NCI-H1694 (cell line): ENCODE measurements around the gene EEF1G.
"Not testable (repeated sequence)": the region's sequence is repeated elsewhere in the genome, so short reads cannot be mapped to it uniquely, and the experiment has no call there.

Source experiments
- DNase-seq: peaks from one replicate; lab custom pipeline; 2025; lab: John Stamatoyannopoulos, UW

Gene EEF1G, protein sequence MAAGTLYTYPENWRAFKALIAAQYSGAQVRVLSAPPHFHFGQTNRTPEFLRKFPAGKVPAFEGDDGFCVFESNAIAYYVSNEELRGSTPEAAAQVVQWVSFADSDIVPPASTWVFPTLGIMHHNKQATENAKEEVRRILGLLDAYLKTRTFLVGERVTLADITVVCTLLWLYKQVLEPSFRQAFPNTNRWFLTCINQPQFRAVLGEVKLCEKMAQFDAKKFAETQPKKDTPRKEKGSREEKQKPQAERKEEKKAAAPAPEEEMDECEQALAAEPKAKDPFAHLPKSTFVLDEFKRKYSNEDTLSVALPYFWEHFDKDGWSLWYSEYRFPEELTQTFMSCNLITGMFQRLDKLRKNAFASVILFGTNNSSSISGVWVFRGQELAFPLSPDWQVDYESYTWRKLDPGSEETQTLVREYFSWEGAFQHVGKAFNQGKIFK

DNA sequence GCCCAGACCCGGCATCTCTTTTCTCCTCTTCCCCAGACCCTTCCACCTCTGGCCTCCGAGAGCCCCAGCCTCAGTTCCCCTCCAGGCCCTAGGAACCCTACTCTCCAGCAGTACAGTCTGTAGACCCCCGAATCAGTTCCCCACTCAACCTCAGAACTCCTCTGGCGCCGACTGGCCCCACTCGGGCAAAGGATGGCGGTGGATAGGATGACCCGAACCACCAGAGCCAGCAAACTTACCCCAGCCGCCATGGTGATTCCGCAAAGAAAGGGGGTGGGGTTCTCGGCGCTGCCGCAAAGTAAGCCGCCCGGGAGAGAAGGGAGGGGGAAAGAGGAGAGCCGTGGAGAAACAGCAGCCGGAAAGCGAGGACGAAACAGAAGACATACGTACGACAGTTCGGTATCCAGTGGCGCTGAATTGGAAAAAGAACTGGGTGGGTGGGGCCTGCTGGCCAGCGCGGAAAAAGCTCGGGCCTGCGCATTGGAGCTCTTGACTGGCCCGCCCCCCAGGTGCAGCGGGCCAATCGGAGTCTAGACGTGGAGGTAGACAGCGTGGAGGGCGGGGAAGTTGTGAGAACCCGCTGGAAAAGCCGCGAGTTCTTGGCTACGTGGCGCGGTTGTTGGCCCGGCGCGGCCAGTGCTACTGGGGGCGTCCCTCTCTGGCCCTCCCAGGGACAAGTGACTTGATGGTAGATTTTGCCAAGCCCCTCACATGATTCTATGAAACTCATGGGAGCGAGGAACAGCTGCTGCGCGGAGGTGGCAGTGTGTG, at the start of gene EEF1G:
Gene EEF1G (minus strand): TSS at position 300 of the 771 bp plus-strand sequence. CDS start 49 bp downstream, at position 251.
- DNase-seq: peak; percentile 98

DNA sequence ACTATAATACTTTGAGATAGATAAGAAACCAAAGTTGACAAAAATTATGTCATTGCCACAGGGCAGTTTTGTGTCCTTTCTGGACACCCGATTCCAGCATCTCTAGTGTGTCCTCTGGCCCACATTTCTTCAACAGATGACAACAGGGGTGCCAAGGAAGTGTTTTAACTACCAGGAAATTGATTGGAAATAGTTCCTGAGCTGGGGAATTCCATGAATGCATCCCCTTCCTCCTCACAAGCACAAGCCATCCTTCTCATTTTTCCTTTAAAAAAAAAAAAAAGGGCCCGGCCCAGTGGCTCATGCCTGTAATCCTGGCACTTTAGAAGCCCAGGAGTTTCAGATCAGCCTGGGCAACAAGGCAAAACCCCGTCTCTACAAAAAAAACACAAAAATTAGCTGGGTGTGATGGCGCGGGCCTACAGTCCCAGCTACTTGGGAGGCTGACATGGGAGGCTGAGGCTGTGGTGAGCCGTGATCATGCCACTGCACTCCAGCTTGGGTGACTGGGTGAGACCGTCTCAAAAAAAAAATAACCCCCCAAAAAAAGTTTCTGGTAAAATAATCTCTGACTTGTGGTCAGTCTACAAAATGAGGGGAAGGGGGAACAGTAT, 48.9 kb upstream of the EEF1G start:
- DNase-seq: no peak

DNA sequence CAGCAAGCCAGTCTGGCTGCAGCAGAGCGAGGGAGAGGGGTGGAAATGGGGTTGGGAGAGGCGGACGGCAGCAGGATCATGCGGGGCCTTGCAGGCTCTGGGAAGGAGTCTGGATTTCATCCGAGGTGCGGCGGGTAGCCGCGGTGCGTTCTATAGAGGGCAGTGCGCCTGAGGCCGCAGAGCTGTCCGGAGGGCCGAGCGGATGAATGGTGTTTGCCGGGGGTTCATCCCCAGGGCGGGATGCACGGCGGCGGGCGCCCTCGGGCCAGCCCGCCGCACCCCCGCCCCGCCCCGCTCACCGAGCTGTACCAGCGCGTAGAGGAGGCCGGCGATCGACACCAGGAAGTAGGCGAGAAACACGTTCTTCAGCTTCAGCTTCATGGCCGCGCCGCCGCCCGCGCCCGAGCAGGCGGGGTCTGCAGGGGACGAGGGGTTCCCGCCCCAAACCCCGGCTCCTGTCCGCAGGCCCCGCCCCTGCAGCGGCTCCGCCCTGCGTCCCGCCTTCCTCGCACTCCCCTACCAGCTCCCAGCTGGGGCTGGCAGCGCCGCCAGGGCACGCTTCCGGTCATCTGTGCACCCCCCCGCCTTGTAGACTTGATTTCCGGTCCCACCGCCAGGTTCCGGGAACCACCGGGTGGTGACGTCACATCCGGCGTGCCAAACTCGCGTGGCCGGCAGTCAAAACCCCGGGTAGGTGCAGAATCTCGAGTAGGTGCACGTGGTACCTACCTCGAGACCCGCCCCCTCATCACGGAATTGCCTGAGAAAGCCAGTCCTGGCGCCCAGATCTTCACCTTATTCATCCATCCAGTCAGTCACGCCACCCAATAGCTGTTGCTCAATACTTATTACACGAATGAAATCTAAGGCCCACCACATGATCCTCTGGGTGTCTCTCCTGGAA, 48.1 kb upstream of the EEF1G start, which contains the start of gene B3GAT3:
Gene B3GAT3 (minus strand): TSS at position 420 of the 904 bp plus-strand sequence. CDS start 39 bp downstream, at position 381.
- peak; percentile 80 for DNase-seq

DNA sequence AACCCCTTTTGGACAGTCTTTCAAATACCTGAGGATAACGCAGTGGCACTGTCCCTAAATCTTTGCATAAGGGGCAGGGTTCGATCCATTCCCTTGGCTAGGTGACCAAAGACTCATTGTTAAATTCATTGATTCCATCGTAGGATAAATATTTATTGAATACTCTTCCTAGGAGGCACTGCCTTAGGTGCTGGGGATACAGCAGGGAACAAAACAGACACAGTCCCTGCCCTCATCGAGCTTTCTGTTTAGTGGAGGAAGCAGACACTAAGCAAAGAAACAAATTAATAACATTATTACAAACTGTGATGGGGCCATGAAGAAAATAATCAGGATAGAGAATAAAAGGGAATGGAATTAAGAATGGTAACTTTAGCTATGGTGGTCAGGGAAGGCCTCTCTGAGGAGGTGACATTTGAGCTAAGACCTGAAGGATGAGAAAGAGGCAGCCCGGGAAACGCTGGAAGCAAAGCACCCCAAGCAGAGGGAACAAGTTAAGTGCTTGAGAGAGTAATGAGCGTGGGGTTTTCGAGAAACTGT, 47.4 kb upstream of the EEF1G start:
- no peak for DNase-seq

DNA sequence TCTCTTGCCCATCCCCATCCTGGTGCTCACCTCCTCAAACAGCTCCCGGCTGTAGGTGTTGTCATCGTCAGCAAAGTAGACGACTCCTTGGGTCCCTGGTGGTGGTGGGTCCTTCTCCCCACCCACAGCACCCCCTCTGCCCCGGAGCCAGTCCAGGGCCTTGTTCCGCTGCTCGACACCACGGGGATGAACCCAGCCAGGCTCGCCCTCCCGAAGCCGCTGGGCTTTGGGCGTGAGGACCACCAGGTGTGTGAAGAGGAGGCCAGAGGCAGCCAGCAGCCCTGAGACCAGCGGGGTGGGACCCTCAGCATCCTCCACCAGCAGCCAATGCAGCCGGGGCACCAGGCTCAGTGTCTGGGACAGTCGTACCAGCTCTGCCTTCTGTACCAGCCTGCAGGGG, 43.3 kb upstream of the EEF1G start:
- DNase-seq: not testable (repeated sequence)

DNA sequence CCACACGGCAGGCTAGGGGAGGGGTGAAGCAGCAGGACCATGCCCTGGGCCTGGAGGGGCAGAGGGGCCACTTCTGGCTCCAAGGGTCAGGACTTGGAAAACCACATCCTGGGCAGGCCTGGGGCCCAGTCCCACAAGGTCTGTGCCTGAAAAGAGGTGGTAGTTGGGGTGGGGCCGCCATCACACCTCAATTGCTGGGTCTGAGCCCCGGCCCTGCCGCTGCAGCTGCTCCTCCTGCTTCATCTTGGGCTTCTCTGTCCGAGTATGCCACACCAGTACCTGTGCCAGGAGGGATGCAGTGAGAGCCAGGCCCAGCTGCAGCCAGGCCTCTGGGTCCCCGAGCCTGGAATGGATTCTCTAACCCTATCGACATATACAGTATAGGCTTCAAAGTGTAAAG, 41.8 kb upstream of the EEF1G start:
- no peak for DNase-seq

DNA sequence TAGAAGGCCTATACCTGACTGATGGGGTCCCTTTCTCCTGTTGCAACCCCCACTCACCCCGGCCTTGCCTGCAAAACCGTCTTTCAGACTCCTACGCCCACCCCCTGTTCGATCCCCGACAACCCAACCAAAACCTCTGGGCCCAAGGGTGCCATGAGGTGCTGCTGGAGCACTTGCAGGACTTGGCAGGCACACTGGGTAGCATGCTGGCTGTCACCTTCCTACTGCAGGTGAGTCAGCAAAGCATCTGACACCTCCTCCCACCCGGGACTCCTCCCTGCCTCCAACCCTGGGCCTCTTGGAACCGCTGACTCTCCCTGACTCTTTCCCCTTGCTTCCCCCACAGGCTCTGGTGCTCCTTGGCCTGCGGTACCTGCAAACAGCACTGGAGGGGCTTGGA, 40.6 kb upstream of the EEF1G start:
- DNase-seq: no peak

DNA sequence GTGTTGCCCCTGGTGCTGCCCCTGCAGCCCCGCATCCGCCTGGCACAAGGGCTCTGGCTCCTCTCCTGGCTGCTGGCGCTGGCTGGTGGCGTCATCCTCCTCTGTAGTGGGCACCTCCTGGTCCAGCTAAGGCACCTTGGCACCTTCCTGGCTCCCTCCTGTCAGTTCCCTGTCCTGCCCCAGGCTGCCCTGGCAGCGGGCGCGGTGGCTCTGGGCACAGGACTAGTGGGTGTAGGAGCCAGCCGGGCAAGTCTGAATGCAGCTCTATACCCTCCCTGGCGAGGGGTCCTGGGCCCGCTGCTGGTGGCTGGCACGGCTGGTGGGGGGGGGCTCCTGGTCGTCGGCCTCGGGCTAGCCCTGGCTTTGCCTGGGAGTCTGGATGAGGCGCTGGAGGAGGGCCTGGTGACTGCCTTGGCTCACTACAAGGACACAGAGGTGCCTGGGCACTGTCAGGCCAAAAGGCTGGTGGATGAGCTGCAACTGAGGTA, 39.6 kb upstream of the EEF1G start:
- no peak for DNase-seq

DNA sequence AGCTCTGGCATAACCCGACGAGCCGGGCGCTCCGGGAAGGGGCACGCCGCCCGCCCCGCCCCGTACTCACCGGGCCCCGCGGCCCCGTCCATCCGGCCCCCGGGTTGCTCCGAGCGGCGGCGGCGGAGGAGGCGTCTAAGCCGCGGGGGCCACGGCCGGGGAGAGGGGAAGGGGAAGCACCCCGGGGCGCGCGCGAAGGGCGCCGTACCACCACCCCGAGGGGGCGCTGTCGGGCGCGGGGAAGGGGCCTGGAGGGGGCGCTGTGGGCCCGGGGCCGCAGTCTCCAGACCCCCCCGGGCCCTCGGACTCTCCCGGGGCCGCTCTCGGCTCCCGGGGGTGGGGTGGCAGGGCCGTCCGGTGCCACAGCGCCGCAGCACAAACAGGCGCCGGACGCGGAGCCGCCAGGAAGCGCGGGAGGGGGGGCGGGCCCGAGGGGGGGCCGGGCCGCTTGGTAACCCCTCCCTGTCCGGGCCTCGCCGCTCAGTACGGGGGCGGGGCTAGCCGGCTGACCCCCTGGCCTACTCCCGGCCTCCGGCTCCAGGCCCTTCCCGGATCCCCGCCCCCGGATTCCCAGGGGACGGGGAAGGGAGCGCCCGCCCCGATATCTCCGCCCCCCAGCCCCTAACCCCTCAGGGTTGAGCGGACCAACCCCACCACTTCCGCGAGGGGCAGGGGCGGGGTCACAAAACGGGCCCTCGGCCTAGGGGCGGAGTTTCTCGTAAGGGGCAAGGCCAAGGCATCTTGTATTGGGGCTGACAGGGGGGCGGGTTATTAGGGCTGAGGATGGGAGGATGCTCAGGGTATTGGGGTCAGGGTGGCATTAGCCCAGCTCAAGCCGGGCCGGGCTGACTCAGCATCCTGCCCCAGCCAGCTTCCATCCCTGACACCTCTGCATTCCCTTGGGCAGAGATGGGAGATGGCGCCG, 38.9 kb upstream of the EEF1G start, which contains the start of the genes EML3 and ROM1:
Gene EML3 (minus strand): TSS at position 410 of the 925 bp plus-strand sequence. CDS start 318 bp downstream, at position 92.
Gene ROM1 (plus strand): TSS at position 892 of the 925 bp plus-strand sequence. CDS start 25 bp downstream, at position 917.
- peak; percentile 56 for DNase-seq

DNA sequence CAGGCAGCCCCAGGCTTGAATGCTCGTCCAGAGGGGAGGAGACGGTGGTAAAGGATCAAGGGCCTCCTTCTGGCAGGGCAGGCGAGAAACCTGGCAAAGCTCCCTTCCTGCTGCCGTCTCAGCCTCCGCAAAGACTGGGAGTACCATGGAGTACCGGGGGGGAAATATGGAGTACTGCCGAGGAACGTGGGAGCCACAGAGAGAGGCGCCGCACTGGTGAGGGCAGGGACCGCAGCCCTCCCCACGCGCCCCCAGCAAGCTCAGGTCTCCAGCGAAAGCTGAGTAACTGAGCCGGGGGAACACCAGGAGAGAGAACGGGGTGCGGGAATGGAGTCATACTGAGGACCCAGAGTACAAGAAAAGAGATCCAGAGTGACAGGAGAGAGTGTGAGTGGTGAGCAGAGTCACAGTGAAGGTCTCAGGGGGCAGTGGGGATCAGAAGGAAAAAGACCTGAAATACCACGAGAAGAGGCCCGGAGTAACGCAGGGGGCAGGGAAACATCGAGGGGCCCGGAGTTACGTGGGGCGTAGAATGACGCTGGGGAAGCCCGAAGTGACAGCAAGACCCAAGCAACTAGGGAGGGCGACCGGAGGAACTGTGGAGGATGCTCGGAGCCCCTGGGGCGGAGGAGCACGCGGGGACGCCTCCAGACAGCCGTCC, 38.1 kb upstream of the EEF1G start:
- DNase-seq: no peak

DNA sequence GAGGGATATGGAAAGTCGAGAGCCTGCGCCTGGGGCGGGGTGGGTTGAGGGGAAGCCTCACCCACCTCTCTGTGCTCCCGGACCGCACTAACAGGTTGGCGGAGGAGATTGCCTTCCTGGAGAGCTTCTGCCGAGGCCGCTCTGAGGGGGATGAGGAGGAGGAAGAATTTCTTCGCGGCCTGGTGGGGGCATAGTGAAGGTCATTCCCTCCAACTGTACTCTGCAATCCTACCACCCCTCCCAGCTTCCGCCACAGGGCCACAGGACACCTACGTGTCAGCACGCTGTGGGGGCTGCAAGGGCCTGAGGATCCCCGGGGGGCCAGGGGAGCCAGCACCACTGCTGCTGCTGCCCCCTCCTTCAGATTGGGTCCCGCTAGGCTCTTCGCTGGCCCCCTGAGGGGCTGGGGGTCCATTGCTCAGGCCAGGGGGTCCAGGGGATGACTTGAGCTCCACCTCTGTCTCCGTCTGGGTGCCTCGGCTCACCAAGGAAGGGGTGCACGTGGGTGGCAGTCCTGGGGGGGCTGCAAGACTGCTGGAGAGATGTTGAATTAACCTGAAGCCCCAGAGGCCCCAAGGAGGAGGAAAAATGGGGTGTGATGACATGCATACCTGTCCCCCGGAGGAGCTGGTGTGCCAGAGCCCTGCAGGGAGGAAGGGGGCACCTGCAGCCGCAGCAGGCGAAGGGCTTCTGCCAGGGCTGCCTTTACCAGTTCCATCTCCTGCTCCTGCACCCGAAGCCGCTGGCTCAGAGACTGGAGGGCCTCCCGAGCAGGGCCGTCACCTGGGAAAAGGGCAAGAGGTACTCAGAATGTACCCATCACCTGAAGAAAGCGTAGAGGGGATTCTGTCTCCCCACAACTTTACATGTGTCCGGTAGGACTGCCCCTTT, 37.4 kb upstream of the EEF1G start:
- no peak for DNase-seq

DNA sequence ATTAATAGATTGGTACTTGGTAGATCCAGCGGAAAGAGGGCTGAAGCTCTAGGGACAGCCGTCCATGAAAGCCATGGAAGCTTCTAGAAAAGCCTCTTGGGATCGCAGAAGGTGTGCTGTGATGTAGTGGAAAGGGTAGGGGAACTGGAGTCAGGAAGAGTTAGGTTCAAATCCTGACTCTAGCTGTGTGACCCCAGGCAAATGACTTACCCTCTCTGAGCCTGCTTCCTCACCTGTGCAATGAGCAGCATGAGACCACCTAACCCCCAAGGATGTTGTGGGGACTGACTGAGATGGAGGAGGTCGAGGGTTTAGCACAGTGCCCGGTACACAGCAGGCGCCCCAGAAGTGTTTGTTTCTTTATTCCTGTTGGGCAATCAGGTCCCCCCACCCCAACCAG, 36.7 kb upstream of the EEF1G start:
- DNase-seq: no peak

DNA sequence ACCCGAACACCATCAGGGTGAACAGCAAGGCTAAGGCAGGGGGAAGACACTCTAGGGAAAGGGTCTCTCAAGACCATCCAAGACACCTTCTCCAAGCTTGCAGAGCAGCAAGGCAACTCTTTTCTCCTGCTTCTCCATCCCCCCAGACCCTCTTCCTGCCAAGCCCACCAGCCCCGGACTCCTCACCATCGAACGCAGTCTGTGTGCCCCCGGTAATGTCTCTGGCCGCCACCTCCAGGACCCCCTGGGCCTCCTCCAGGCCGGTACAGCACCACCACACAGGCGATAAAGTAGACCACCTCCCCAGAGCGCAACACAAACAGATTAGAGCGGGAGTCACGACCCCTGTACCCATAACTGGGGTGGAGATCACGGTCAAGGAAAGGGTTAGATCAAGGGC, 35.1 kb upstream of the EEF1G start:
- DNase-seq: no peak

DNA sequence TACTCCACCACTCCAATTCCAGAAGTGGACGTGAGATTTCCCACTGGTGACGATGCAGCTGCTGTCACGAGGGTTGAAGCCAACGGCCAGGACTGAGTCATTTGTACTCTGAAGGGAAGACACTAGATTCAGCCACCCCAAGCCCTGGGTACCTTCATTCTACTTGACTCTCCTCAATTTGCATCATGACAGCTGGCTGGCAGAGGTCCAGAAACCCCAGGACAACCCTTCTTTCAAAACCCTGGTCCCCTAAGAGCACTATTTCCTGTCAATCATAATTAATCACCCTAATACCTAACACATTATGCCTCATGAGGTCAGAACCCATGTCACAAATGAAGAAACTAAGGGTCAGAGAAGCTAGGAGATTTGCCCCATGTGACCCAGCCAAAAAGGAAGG, 34.0 kb upstream of the EEF1G start:
- DNase-seq: no peak

DNA sequence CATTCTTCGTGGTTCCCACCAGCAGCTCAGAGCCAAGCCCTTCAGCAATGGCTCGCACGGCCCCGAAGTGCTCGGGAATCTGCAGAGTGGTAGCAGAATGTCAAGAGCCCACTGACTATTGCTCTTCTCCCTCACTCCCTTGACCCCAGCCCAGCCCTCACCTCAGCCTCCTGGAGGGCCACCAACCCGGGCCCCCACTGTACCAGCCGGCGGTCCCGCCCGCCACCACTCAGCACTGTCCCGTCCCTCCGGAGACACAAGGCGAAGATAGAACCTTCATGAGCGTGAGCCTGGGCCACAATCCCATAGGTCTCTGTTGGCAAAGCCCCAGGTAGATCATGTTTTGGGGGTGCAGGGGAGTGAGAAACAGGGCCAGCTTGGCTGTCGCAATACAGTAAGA, 32.2 kb upstream of the EEF1G start:
- DNase-seq: no peak

DNA sequence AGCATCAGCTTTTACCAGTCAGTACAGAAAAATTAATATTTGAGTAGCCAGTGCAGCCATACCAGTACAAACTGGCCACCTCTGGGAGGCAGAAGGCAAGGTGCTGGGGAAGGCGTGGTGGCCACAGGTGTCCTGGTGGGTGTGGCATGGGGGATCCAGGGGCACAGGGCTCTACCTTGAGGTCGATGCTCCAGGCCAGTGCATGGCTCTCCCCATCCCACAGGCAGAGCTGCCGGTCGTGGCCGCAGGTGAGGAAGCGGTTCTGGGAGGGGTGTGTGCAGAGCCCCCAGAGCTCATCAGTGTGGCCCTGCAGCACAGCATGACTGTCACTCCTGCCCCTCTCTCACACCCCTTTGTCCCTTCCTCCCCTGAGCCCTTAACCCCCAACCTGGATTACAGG, 31.8 kb upstream of the EEF1G start:
- DNase-seq: no peak

DNA sequence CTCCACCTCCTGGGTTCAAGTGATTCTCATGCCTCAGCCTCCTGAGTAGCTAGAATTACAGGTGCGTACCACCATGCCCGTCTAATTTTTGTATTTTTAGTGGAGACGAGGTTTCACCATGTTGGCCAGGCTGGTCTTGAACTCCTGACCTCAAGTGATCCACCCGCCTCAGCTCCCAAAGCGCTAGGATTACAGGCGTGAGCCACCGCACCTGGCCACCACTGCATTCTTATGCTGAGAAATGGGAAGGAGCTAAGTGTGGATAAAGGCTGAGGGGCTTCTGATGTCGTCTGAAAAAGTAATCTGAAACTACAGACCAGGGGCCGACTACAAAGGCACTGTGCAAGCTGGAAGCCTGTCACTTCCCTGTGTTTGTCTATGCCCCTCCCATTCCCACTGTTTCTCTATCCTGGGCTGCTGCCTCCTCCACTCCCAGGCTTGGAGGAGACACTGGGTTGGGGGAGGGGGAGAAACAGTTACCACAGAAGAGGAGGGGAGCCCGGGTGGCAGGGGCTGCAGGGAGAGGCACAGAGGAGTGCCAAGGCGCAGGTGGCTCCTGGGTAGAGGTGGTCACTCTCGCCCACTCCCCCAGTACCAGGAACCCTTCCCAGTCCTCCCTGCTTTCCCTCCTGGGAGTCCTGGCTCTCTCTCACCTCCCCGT, 30.9 kb upstream of the EEF1G start:
- no peak for DNase-seq
